Prostate gland (tissue), 2 donors: Measurements from ENCODE around the gene TPGS1. TPM values are rescaled to one million over a fixed set of nuclear protein-coding genes. Genes with fewer than 3 reads are reported as not detected.
A peak's percentile ranks its signal among the peaks of the same experiment; 100 is the strongest.

Experiments used
- DNase-seq: peaks from one replicate; pipeline ENCODE4 v3.0.0-alpha.2; 2019; ENCODE audit warnings: low spot score
- H3K27ac ChIP-seq, 2 donors: fragments of 200-600 bp; sonication (generic); 2 replicates each; pipeline ENCODE4 v1.5.1; 2017 to 2019
- H3K27me3 ChIP-seq: fragments of 200-600 bp; sonication (generic); replicated peaks from 2 replicates; pipeline ENCODE4 v1.5.1; 2019; ENCODE audit not compliant: insufficient read depth
- H3K36me3 ChIP-seq, 2 donors: fragments of 200-600 bp; sonication (generic); 1 replicate in 1 of 2; 2 replicates in 1 of 2; pipeline versions ENCODE4 v1.5.1 to v1.8.1; 2017 to 2019
- H3K4me1 ChIP-seq: fragments of 200-600 bp; sonication (generic); replicated peaks from 2 replicates; pipeline ENCODE4 v1.5.1; 2019
- H3K4me3 ChIP-seq, 2 donors: fragments of 200-600 bp; sonication (generic); 2 replicates each; pipeline ENCODE4 v1.5.1; 2017 to 2019
- H3K9me3 ChIP-seq: fragments of 200-600 bp; sonication (generic); 2 replicates; pipeline ENCODE4 v1.5.1; 2017
- POLR2A ChIP-seq: fragments of 450-650 bp; IDR thresholded peaks from one replicate; pipeline ENCODE4 v1.6.1; 2016; ENCODE audit warnings: antibody characterized with exemption, mild to moderate bottlenecking
- POLR2AphosphoS5 ChIP-seq: sonication (generic); formaldehyde crosslinking; IDR thresholded peaks from one replicate; pipeline ENCODE4 v1.6.1; 2017; ENCODE audit warnings: antibody characterized with exemption
- WGBS: methylation state at CpG from one replicate; pipeline ENCODE4 v1.1.5; 2018; 5-methylcytosine and 5-hydroxymethylcytosine counted together
- intact Hi-C: fragments of 100-400 bp; cut with DNase I; formaldehyde crosslinking; loops from one replicate; pipeline ENCODE4 v1.14.2; 2022
- total RNA-seq, 2 donors: library from RNA; depleted of rRNA; stranded (reverse); fragments of >200 nt; gene quantifications; one replicate each; pipeline ENCODE4 v1.1.0, GENCODE V29; 2016
- TF ChIP-seq, protein P1 (sequence below), 4 experiments: fragments of 200-600 bp in 2 of 4; fragments of 450-650 bp in 2 of 4; sonication (generic) in 2 of 4; IDR thresholded peaks; 1 replicate in 3 of 4; 2 replicates in 1 of 4; pipeline ENCODE4 v1.5.1; 2016 to 2019; ENCODE audit warnings: antibody characterized with exemption in 4 of 4, mild to moderate bottlenecking in 2 of 4, moderate library complexity in 2 of 4

Gene TPGS1
- total RNA-seq, 2 donors from 2014 or later: 90.0 to 94.9 TPM

DNA sequence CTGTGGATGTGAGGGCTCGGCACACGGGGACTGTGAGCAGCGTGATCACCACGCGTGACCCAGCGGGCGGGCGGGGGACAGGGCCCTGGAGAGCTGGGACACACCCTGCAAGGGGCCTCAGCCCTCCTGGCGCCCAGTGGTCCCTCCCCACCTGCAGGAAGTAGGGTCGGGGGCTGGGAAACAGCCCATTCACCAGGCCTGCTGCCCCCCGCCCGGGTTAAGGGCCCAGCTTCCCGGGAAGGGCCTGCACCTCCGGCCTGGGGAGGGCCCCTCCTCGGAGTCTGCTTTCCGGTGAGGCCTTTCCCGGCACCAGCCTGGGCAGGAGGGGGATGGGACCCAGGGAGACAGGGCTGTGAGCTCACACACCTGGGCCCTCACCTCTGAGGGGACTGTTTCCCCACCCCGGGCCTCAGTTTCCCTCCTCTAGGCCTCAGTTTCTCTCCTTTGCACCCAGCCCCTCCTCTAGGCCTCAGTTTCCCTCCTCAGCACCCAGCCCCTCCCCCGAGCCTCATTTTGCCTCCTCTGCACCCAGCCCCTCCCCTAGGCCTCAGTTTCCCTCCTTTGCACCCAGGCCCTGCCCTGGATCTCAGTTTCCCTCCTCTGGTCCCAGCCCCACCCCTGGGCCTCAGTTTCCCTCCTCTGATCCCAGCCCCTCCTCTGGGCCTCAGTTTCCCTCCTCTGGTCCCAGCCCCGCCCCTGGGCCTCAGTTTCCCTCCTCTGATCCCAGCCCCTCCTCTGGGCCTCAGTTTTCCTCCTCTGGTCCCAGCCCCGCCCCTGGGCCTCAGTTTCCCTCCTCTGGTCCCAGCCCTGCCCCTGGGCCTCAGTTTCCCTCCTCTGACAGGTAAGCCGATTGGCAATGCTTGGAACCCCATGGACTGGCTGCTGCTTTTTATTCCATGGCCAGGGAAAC, 12.9 kb upstream of the TPGS1 start:
- no peaks in the 10 kb centered on the region for H3K36me3 ChIP-seq
- intact Hi-C loops: no loop called here
- H3K9me3 ChIP-seq: no peaks in the 10 kb centered on the region
- no peak for DNase-seq
- no peaks in the 10 kb centered on the region for H3K4me1 ChIP-seq
- WGBS: 45% methylated on average over 22 of the region's 22 CpGs
- H3K27me3 ChIP-seq: peaks cover 10% of the 10 kb centered on the region
- H3K27ac ChIP-seq: no peak overlapping the region
- TF ChIP-seq POLR2A: no peak
- TF ChIP-seq POLR2AphosphoS5: no peak
- TF ChIP-seq, protein P1, sequence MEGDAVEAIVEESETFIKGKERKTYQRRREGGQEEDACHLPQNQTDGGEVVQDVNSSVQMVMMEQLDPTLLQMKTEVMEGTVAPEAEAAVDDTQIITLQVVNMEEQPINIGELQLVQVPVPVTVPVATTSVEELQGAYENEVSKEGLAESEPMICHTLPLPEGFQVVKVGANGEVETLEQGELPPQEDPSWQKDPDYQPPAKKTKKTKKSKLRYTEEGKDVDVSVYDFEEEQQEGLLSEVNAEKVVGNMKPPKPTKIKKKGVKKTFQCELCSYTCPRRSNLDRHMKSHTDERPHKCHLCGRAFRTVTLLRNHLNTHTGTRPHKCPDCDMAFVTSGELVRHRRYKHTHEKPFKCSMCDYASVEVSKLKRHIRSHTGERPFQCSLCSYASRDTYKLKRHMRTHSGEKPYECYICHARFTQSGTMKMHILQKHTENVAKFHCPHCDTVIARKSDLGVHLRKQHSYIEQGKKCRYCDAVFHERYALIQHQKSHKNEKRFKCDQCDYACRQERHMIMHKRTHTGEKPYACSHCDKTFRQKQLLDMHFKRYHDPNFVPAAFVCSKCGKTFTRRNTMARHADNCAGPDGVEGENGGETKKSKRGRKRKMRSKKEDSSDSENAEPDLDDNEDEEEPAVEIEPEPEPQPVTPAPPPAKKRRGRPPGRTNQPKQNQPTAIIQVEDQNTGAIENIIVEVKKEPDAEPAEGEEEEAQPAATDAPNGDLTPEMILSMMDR (IDR thresholded peaks at IDR 0.05): no peak
- H3K4me3 ChIP-seq: no peak overlapping the region

DNA sequence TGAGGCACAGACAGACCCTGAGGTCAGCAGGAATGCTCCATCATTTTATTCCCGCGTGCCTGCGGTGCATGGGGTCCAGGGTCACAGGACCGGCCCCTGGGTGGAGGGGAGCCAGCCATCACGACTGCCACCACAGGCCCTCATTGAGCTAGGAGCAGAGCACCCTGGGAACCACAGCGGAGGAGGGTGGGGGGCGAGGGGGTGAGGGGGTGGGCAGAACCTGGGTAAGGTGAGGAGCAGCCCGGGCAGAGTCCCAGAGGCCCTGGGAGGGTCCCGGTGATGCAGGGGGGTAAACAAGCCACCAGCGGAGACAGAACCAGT, 12.3 kb upstream of the TPGS1 start:
- DNase-seq: no peak
- intact Hi-C loops: no loop called here
- H3K4me3 ChIP-seq: no peak overlapping the region
- WGBS: 44% methylated on average over 10 of the region's 10 CpGs
- H3K4me1 ChIP-seq: no peaks in the 10 kb centered on the region
- H3K27me3 ChIP-seq: peaks cover 10% of the 10 kb centered on the region
- no peaks in the 10 kb centered on the region for H3K9me3 ChIP-seq
- no peaks in the 10 kb centered on the region for H3K36me3 ChIP-seq
- no peak for TF ChIP-seq POLR2AphosphoS5
- TF ChIP-seq, protein P1 (IDR thresholded peaks at IDR 0.05): no peak
- TF ChIP-seq POLR2A: no peak
- H3K27ac ChIP-seq: no peak overlapping the region

DNA sequence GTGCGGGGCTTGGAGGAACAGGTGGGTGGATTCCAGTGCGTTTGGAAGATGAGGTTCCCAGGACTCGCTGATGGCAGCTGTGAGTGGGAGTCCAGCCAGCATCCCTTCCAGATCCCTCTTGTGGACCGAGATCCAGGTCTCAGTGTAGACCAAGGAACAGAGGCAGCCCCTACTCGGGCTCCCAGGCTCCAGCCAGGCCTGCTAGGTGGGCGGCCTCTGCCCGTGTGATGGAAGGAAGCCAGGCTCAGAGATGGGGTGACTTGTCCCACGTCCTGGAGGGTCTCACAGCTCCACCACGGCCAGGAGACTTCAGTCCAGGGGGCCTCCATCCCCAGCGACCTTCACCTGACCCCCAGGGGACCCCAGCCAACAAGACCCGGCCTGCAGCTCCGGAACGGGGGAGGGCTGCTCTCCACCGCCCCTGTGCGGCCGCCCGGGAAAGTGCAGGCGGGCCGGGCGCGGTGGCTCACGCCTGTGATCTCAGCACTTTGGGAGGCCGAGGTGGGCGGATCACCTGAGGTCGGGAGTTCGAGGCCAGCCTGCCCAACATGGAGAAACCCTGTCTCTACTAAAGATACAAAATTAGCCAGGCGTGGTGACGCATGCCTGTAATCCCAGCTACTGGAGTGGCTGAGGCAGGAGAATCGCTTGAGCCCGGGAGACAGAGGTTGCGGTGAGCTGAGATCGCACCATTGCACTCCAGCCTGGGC, 11.7 kb upstream of the TPGS1 start:
- intact Hi-C loops: no loop called here
- H3K4me3 ChIP-seq: no peak overlapping the region
- no peak for DNase-seq
- H3K9me3 ChIP-seq: no peaks in the 10 kb centered on the region
- no peaks in the 10 kb centered on the region for H3K4me1 ChIP-seq
- H3K27ac ChIP-seq: no peak overlapping the region
- TF ChIP-seq POLR2A: no peak
- TF ChIP-seq, protein P1 (IDR thresholded peaks at IDR 0.05): peak in 3 of 4 experiments; percentile 21 to 60 (median 33)
- H3K36me3 ChIP-seq: no peaks in the 10 kb centered on the region
- H3K27me3 ChIP-seq: peaks cover 10% of the 10 kb centered on the region
- 12% methylated on average over 32 of the region's 32 CpGs for WGBS

DNA sequence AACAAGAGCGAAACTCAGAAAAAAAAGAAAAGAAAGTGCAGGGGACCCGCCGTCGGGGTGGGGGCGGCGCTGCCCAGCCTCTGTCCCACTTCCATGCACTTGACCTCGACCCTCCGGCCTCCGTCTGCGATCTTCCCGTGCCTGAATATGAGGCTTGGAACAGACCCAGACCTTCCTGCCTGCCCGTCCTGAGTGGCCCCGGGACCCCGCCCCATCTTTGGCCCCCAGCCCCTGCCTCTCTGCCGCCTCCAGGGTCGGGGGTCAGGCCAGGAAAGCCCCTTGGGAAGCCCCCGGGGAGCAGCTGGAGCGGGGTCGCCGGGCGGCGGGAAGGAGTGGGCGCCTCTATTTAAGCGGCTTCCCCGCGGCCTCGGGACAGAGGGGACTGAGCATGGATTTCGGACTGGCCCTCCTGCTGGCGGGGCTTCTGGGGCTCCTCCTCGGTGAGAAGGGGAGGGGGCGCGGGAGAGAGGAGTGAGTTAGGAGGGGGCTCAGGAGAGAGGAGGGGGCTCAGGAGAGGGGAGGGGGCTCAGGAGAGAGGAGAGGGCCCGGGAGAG, 11.1 kb upstream of the TPGS1 start, which contains the start of gene MADCAM1:
Gene MADCAM1, plus strand, starts transcription at position 375 of the 554 bp plus-strand sequence. Its CDS starts 14 bp downstream, at position 389.
- intact Hi-C loops: no loop called here
- no peak within 1 kb of the TSS for H3K4me3 ChIP-seq
- 7% methylated on average over 24 of the region's 33 CpGs for WGBS

More for the DNA sequence above, 11.1 kb upstream of the TPGS1 start, which contains the start of gene MADCAM1:
- TF ChIP-seq POLR2A (no peak), POLR2AphosphoS5 (no peak)
- TF ChIP-seq, protein P1 (IDR thresholded peaks at IDR 0.05): no peak
- no peaks in the 10 kb centered on the region for H3K36me3 ChIP-seq
- no peak within 1 kb of the TSS for H3K27ac ChIP-seq
- peaks cover 10% of the 10 kb centered on the region for H3K27me3 ChIP-seq
- DNase-seq: no peak
- H3K9me3 ChIP-seq: no peaks in the 10 kb centered on the region
- H3K4me1 ChIP-seq: no peaks in the 10 kb centered on the region
